ENCODE results near the gene KIF1A.

Gene KIF1A

GRCh38 chr2:240815761-240816583 lies 4.0 kb downstream of the KIF1A start:
- TF ChIP-seq FOXP2 (optimal IDR thresholded peaks at IDR 0.05; ENCODE audit: borderline replicate concordance, extremely low read depth, extremely low read length, insufficient read depth) (no peak), TAF1 (IDR thresholded peaks at IDR 0.05; ENCODE audit: borderline replicate concordance, insufficient read depth, low read length) (no peak), REST (IDR thresholded peaks at IDR 0.05; ENCODE audit: insufficient read depth in 1 of 2, low read depth in 2 of 2, low read length in 2 of 2) (no peak), POLR2AphosphoS5 (IDR thresholded peaks at IDR 0.05; ENCODE audit: low read depth, low read length) (no peak), SIN3A (IDR thresholded peaks at IDR 0.05; ENCODE audit: borderline replicate concordance, insufficient read depth, low read length) (no peak)

GRCh38 chr2:240814946-240815760 lies 4.9 kb downstream of the KIF1A start:
- TF ChIP-seq REST (IDR thresholded peaks at IDR 0.05; ENCODE audit: insufficient read depth in 1 of 2, low read depth in 2 of 2, low read length in 2 of 2) (no peak), POLR2AphosphoS5 (IDR thresholded peaks at IDR 0.05; ENCODE audit: low read depth, low read length) (no peak), FOXP2 (optimal IDR thresholded peaks at IDR 0.05; ENCODE audit: borderline replicate concordance, extremely low read depth, extremely low read length, insufficient read depth) (no peak), TAF1 (IDR thresholded peaks at IDR 0.05; ENCODE audit: borderline replicate concordance, insufficient read depth, low read length) (no peak), SIN3A (IDR thresholded peaks at IDR 0.05; ENCODE audit: borderline replicate concordance, insufficient read depth, low read length) (no peak)

- no peak for TF ChIP-seq SIN3A (IDR thresholded peaks at IDR 0.05; ENCODE audit: borderline replicate concordance, insufficient read depth, low read length)
Observed at GRCh38 chr2:240814280-240814679, 5.7 kb downstream of the KIF1A start.

DNA sequence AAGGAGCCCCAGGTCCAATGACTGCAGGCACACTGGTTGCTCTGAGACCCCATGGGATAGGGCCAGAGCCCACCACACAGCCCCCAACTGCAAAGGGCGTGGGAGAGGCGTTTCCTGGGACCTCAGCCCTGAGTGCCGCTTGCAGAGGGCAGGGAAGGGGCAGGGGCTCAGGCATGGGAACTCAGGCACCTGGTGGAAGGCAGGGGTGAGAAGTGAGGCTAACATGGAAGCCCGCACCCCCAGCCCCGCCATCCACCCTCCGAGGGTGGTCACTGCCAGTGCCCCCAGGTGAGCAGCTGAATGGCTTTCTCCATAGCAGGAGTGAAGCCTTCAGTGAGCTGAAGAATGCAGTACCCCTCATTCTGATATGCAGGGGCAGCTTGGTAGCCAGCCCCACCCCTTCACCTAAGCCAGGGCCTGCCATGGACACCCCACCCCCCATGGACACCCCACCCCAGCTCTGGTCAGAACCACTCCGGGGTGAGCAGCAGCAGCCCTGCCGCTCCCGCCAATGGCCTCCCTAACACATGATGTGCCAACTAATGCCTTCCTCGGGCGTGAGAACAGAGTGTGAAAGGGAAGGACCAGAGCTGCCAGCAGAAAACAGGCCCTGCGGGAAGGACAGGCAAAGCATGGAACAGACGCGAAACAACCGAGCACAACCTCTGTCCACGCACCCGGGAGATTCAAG lies 6.6 kb downstream of the KIF1A start:
- TF ChIP-seq REST (IDR thresholded peaks at IDR 0.05; ENCODE audit: insufficient read depth in 1 of 2, low read depth in 2 of 2, low read length in 2 of 2) = no peak
- TF ChIP-seq SIN3A (IDR thresholded peaks at IDR 0.05; ENCODE audit: borderline replicate concordance, insufficient read depth, low read length) = no peak
- no peak for TF ChIP-seq TAF1 (IDR thresholded peaks at IDR 0.05; ENCODE audit: borderline replicate concordance, insufficient read depth, low read length)
- TF ChIP-seq FOXP2 (optimal IDR thresholded peaks at IDR 0.05; ENCODE audit: borderline replicate concordance, extremely low read depth, extremely low read length, insufficient read depth) = no peak
- no peak for TF ChIP-seq POLR2AphosphoS5 (IDR thresholded peaks at IDR 0.05; ENCODE audit: low read depth, low read length)

DNA sequence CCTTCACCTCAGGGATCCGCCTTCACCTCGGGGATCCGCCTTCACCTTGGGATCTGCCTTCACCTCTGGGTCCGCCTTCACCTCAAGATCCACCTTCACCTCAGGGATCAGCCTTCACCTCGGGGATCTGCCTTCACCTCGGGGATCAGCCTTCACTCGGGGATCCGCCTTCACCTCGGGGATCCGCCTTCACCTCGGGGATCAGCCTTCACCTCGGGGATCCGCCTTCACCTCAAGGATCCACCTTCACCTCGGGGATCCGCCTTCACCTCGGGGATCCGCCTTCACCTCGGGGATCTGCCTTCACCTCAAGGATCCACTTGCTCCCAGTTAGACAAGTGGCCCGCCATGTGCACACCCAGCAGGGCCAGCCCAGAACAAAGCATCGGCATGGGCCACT lies 7.3 kb downstream of the KIF1A start:
- TF ChIP-seq SIN3A (IDR thresholded peaks at IDR 0.05; ENCODE audit: borderline replicate concordance, insufficient read depth, low read length) (no peak), REST (IDR thresholded peaks at IDR 0.05; ENCODE audit: insufficient read depth in 1 of 2, low read depth in 2 of 2, low read length in 2 of 2) (no peak), FOXP2 (optimal IDR thresholded peaks at IDR 0.05; ENCODE audit: borderline replicate concordance, extremely low read depth, extremely low read length, insufficient read depth) (no peak), POLR2AphosphoS5 (IDR thresholded peaks at IDR 0.05; ENCODE audit: low read depth, low read length) (no peak), TAF1 (IDR thresholded peaks at IDR 0.05; ENCODE audit: borderline replicate concordance, insufficient read depth, low read length) (no peak)
